HEK293 (cell line): ENCODE data around the gene DENND11.

Experiments used
- CTCF ChIA-PET: fragments of 350-600 bp; formaldehyde crosslinking; extraction: SDS; loops from one replicate; lab custom pipeline; 2021; ENCODE audit warnings: antibody characterized with exemption; lab: Yijun Ruan, JAX
- POLR2A ChIA-PET: fragments of 300-600 bp; formaldehyde crosslinking; extraction: SDS; loops from one replicate; lab custom pipeline; 2020; ENCODE audit warnings: antibody characterized with exemption, inconsistent platforms; lab: Yijun Ruan, JAX
- H3K27ac ChIP-seq: fragments of 200-500 bp; sonication (Bioruptor generic); 2 replicates; pipeline ENCODE4 v1.5.1; 2014; ENCODE audit warnings: low read depth, low read length, control low read depth, inconsistent platforms; ENCODE audit errors: extremely low read depth
- H3K36me3 ChIP-seq, 2 experiments: fragments of 200-500 bp in 1 of 2; sonication (Bioruptor generic) in 1 of 2; 1 replicate in 1 of 2; 2 replicates in 1 of 2; pipeline ENCODE4 v1.5.1; 2014 to 2017; ENCODE audit warnings: inconsistent platforms in 2 of 2, low read length in 2 of 2; ENCODE audit not compliant: control insufficient read depth in 2 of 2, insufficient read depth in 1 of 2
- H3K4me1 ChIP-seq: fragments of 200-500 bp; sonication (Bioruptor generic); 2 replicates; pipeline ENCODE4 v1.5.1; 2014; ENCODE audit warnings: mild to moderate bottlenecking, low read length, inconsistent platforms; ENCODE audit not compliant: control insufficient read depth, insufficient read depth
- H3K4me3 ChIP-seq: 2 replicates; pipeline ENCODE4 v1.5.1; 2011; ENCODE audit warnings: low read depth, mild to moderate bottlenecking, control low read depth, low read length, moderate library complexity
- H3K9me3 ChIP-seq: fragments of 200-500 bp; sonication (Bioruptor generic); 2 replicates; pipeline ENCODE4 v1.5.1; 2014; ENCODE audit warnings: low read depth, low read length, inconsistent platforms; ENCODE audit not compliant: control insufficient read depth, insufficient read depth
- EGR2 ChIP-seq: fragments of 450-650 bp; formaldehyde crosslinking; IDR thresholded peaks from 2 replicates; pipeline ENCODE4 v1.5.1; 2016; ENCODE audit warnings: low read depth, missing biosample characterization, missing genetic modification characterization
- KLF9 ChIP-seq: fragments of 450-650 bp; formaldehyde crosslinking; IDR thresholded peaks from 2 replicates; pipeline ENCODE4 v1.5.1; 2016; ENCODE audit warnings: missing biosample characterization, missing genetic modification characterization, low read depth
- OSR2 ChIP-seq: fragments of 450-650 bp; formaldehyde crosslinking; IDR thresholded peaks from 2 replicates; pipeline ENCODE4 v1.5.1; 2016; ENCODE audit warnings: missing biosample characterization, missing genetic modification characterization
- ZBTB48 ChIP-seq: fragments of 450-650 bp; formaldehyde crosslinking; IDR thresholded peaks from 2 replicates; pipeline ENCODE4 v1.5.1; 2016; ENCODE audit warnings: missing biosample characterization, missing genetic modification characterization
- ZFHX2 ChIP-seq: fragments of 450-650 bp; formaldehyde crosslinking; conservative IDR thresholded peaks from 2 replicates; pipeline ENCODE4 v1.5.1; 2016; ENCODE audit warnings: missing biosample characterization, missing genetic modification characterization
- ZNF132 ChIP-seq: fragments of 450-650 bp; formaldehyde crosslinking; IDR thresholded peaks from 2 replicates; pipeline ENCODE4 v1.5.1; 2017; ENCODE audit warnings: missing biosample characterization, missing genetic modification characterization, borderline replicate concordance
- ZNF184 ChIP-seq: fragments of 450-650 bp; IDR thresholded peaks from 2 replicates; pipeline ENCODE4 v1.5.1; 2018; ENCODE audit warnings: missing biosample characterization, mild to moderate bottlenecking, missing genetic modification characterization
- ZNF19 ChIP-seq: fragments of 450-650 bp; formaldehyde crosslinking; IDR thresholded peaks from 2 replicates; pipeline ENCODE4; 2016; ENCODE audit warnings: missing biosample characterization, missing genetic modification characterization, low read depth
- ZNF266 ChIP-seq: fragments of 450-650 bp; formaldehyde crosslinking; IDR thresholded peaks from 2 replicates; pipeline ENCODE4 v1.5.1; 2016; ENCODE audit warnings: missing biosample characterization, missing genetic modification characterization, low read depth
- ZNF48 ChIP-seq: fragments of 450-650 bp; formaldehyde crosslinking; IDR thresholded peaks from 2 replicates; pipeline ENCODE4 v1.5.1; 2016; ENCODE audit warnings: missing biosample characterization, missing genetic modification characterization
- ZNF621 ChIP-seq: fragments of 450-650 bp; formaldehyde crosslinking; IDR thresholded peaks from 2 replicates; pipeline ENCODE4 v1.5.1; 2017; ENCODE audit warnings: missing biosample characterization, missing genetic modification characterization
- ZNF626 ChIP-seq: fragments of 450-650 bp; sonication (Bioruptor Pico); formaldehyde crosslinking; IDR thresholded peaks from 2 replicates; pipeline ENCODE4 v1.5.1; 2018; ENCODE audit warnings: missing biosample characterization, missing genetic modification characterization, inconsistent platforms
- ZNF677 ChIP-seq: fragments of 450-650 bp; IDR thresholded peaks from 2 replicates; pipeline ENCODE4 v1.5.0; 2018; ENCODE audit warnings: missing biosample characterization, mild to moderate bottlenecking, missing genetic modification characterization, moderate library complexity
- ZNF791 ChIP-seq: fragments of 450-650 bp; formaldehyde crosslinking; IDR thresholded peaks from 2 replicates; pipeline ENCODE4 v1.5.1; 2016; ENCODE audit warnings: missing biosample characterization, missing genetic modification characterization
- ZXDB ChIP-seq: fragments of 450-650 bp; formaldehyde crosslinking; IDR thresholded peaks from 2 replicates; pipeline ENCODE4 v1.5.1; 2016; ENCODE audit warnings: missing biosample characterization, missing genetic modification characterization
- TF ChIP-seq, protein P1 (sequence below): fragments of 450-650 bp; formaldehyde crosslinking; IDR thresholded peaks from 2 replicates; pipeline ENCODE4 v1.5.1; 2016; ENCODE audit warnings: missing biosample characterization, missing genetic modification characterization
- TF ChIP-seq, protein P2 (sequence below): fragments of 450-650 bp; formaldehyde crosslinking; IDR thresholded peaks from 2 replicates; pipeline ENCODE4 v1.5.1; 2016; ENCODE audit warnings: missing biosample characterization, missing genetic modification characterization
- TF ChIP-seq, protein P3 (sequence below): fragments of 450-650 bp; formaldehyde crosslinking; IDR thresholded peaks from 2 replicates; pipeline ENCODE4 v1.5.1; 2017; ENCODE audit warnings: missing biosample characterization, missing genetic modification characterization
- TF ChIP-seq, protein P4 (sequence below): fragments of 450-650 bp; formaldehyde crosslinking; IDR thresholded peaks from 2 replicates; pipeline ENCODE4 v1.5.1; 2016; ENCODE audit warnings: missing biosample characterization, missing genetic modification characterization
- TF ChIP-seq, protein P5 (sequence below): fragments of 450-650 bp; IDR thresholded peaks from 2 replicates; pipeline ENCODE4 v1.5.1; 2018; ENCODE audit warnings: missing biosample characterization, mild to moderate bottlenecking, missing genetic modification characterization

DENND11 gene

DNA sequence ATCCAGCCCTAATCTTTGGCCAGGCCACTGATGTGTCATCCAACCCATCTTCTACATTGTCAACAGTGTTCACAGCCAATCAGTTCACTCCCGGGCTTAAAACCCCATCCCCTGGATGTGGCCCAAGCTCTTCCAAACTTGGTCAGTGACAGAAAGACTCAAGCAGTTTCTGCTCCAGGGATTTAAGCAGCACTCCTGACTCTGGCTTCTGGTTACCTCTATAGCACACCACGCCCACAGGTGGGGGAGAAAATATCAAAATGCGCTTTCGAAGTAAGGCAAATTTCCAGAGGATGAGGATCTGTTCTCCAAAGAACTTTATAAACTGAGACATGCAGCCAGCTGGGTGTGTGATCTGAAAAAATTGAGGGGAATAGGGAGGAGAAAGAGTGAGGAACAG lies 35.9 kb downstream of the DENND11 start:
- Histone ChIP-seq H3K4me3 (no peak overlapping the region), H3K9me3 (no peaks in the 10 kb centered on the region), H3K27ac (no peak overlapping the region), H3K4me1 (no peaks in the 10 kb centered on the region), H3K36me3 (peaks cover 0 to 53% of the 10 kb centered on the region in 2 experiments; a peak in 1 of 3 replicates)
- ChIA-PET CTCF (no interaction called here), POLR2A (no interaction called here)
- TF ChIP-seq ZNF791 (tag by site-specific recombination): no peak
- no peak for TF ChIP-seq ZXDB
- TF ChIP-seq ZNF266: no peak
- TF ChIP-seq ZNF677: no peak
- TF ChIP-seq, protein P1, sequence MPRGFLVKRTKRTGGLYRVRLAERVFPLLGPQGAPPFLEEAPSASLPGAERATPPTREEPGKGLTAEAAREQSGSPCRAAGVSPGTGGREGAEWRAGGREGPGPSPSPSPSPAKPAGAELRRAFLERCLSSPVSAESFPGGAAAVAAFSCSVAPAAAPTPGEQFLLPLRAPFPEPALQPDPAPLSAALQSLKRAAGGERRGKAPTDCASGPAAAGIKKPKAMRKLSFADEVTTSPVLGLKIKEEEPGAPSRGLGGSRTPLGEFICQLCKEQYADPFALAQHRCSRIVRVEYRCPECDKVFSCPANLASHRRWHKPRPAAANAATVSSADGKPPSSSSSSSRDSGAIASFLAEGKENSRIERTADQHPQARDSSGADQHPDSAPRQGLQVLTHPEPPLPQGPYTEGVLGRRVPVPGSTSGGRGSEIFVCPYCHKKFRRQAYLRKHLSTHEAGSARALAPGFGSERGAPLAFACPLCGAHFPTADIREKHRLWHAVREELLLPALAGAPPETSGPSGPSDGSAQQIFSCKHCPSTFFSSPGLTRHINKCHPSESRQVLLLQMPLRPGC (tag by site-specific recombination): no peak
- no peak for TF ChIP-seq OSR2
- TF ChIP-seq KLF9 (tag by site-specific recombination): no peak
- TF ChIP-seq ZBTB48: no peak
- no peak for TF ChIP-seq ZNF184 (tag by site-specific recombination)

DNA sequence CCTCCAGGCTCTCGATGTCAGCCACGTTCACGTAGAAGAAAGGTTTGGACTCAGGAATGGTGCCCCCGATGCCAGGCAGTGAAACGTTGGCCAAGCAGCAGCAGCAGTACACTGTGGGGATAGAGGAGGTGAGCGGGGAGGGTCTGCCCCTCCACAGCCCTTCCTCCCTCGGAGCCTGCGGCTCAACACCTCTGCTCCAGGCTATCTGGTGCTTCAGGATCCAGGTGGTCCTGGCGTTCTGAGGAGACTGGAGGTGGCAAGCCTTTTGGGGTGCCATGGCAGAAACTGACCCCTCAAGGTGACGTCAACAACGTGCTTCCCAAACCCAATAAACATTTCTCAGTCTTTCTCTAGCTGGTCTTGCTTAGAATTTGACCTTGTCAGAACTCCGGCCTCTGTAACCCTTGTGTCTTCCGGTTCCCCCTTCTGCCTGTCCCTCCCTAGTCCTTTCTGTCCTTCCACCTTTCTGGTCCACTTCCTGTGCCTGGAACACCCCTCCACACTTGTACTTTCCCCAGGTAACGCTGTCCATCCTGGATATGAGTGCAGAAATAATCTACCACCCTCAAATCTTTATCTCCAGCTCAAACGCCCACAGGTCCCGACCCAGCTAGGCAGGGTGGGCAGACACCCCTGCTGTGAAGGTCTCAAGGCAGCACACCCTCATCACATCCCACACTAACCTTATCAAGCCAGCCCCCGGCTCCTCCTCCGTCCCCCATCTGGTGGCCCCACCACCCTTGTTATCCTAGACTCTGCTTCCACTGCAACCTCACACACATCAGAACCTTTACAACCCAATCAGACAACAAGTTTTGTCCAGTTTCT lies 36.5 kb downstream of the DENND11 start:
- Histone ChIP-seq H3K4me3 (no peak overlapping the region), H3K36me3 (peaks cover 0 to 54% of the 10 kb centered on the region in 2 experiments; a peak in 1 of 3 replicates), H3K4me1 (no peaks in the 10 kb centered on the region), H3K27ac (no peak overlapping the region), H3K9me3 (no peaks in the 10 kb centered on the region)
- TF ChIP-seq ZNF621 (tag by site-specific recombination): no peak
- TF ChIP-seq, protein P2, sequence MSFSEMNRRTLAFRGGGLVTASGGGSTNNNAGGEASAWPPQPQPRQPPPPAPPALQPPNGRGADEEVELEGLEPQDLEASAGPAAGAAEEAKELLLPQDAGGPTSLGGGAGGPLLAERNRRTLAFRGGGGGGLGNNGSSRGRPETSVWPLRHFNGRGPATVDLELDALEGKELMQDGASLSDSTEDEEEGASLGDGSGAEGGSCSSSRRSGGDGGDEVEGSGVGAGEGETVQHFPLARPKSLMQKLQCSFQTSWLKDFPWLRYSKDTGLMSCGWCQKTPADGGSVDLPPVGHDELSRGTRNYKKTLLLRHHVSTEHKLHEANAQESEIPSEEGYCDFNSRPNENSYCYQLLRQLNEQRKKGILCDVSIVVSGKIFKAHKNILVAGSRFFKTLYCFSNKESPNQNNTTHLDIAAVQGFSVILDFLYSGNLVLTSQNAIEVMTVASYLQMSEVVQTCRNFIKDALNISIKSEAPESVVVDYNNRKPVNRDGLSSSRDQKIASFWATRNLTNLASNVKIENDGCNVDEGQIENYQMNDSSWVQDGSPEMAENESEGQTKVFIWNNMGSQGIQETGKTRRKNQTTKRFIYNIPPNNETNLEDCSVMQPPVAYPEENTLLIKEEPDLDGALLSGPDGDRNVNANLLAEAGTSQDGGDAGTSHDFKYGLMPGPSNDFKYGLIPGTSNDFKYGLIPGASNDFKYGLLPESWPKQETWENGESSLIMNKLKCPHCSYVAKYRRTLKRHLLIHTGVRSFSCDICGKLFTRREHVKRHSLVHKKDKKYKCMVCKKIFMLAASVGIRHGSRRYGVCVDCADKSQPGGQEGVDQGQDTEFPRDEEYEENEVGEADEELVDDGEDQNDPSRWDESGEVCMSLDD (tag by site-specific recombination): no peak
- TF ChIP-seq, protein P3, sequence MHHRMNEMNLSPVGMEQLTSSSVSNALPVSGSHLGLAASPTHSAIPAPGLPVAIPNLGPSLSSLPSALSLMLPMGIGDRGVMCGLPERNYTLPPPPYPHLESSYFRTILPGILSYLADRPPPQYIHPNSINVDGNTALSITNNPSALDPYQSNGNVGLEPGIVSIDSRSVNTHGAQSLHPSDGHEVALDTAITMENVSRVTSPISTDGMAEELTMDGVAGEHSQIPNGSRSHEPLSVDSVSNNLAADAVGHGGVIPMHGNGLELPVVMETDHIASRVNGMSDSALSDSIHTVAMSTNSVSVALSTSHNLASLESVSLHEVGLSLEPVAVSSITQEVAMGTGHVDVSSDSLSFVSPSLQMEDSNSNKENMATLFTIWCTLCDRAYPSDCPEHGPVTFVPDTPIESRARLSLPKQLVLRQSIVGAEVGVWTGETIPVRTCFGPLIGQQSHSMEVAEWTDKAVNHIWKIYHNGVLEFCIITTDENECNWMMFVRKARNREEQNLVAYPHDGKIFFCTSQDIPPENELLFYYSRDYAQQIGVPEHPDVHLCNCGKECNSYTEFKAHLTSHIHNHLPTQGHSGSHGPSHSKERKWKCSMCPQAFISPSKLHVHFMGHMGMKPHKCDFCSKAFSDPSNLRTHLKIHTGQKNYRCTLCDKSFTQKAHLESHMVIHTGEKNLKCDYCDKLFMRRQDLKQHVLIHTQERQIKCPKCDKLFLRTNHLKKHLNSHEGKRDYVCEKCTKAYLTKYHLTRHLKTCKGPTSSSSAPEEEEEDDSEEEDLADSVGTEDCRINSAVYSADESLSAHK (tag by site-specific recombination): no peak
- no peak for TF ChIP-seq ZNF626 (tag by site-specific recombination)
- TF ChIP-seq, protein P4, sequence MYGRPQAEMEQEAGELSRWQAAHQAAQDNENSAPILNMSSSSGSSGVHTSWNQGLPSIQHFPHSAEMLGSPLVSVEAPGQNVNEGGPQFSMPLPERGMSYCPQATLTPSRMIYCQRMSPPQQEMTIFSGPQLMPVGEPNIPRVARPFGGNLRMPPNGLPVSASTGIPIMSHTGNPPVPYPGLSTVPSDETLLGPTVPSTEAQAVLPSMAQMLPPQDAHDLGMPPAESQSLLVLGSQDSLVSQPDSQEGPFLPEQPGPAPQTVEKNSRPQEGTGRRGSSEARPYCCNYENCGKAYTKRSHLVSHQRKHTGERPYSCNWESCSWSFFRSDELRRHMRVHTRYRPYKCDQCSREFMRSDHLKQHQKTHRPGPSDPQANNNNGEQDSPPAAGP (tag by site-specific recombination): no peak
- TF ChIP-seq, protein P5, sequence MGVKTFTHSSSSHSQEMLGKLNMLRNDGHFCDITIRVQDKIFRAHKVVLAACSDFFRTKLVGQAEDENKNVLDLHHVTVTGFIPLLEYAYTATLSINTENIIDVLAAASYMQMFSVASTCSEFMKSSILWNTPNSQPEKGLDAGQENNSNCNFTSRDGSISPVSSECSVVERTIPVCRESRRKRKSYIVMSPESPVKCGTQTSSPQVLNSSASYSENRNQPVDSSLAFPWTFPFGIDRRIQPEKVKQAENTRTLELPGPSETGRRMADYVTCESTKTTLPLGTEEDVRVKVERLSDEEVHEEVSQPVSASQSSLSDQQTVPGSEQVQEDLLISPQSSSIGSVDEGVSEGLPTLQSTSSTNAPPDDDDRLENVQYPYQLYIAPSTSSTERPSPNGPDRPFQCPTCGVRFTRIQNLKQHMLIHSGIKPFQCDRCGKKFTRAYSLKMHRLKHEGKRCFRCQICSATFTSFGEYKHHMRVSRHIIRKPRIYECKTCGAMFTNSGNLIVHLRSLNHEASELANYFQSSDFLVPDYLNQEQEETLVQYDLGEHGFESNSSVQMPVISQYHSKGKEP (tag by site-specific recombination): no peak
- TF ChIP-seq EGR2: peak; percentile 99
- TF ChIP-seq ZNF132 (tag by site-specific recombination): no peak
- no peak for TF ChIP-seq ZNF48
- TF ChIP-seq ZFHX2 (tag by site-specific recombination): peak; percentile 98
- TF ChIP-seq ZNF19: no peak
- ChIA-PET CTCF (no interaction called here), POLR2A (no interaction called here)
